ENCODE results near the gene WDR54.

DNA sequence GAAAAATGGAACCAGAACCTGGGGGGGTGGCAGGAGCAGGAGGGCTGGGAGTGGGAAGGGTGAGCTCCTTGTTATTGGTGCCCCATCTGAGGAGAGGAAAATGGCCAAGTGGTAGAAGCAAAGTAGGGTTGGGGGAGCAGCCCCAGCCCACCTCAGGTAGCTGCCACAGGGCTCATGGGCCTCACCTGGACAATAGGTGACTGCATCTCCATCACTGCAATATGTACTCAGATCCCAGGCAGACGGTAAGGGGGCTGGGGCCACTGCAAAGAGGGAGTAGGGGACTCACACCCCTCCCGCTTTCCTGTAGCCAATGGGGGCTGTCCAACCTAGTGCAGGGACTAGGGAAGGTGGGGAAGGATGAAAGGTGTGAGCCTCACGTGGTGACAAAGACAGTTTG lies 4.3 kb upstream of the WDR54 start:
- TF ChIP-seq EZH2 (IDR thresholded peaks at IDR 0.05) (no peak), POLR2AphosphoS5 (IDR thresholded peaks at IDR 0.05; ENCODE audit: borderline replicate concordance, low read depth, low read length) (no peak), FOXP2 (optimal IDR thresholded peaks at IDR 0.05; ENCODE audit: control extremely low read depth, extremely low read length, insufficient read depth) (no peak)

Measured in SK-N-MC (cell line).